SU-DHL-6 (cell line): ENCODE measurements around the gene STRN.

Experiments
- H2AFZ ChIP-seq: fragments of 200-600 bp; sonication (generic); 2 replicates; pipeline ENCODE4 v1.6.1; 2014; ENCODE audit warnings: low read depth, mild to moderate bottlenecking, moderate library complexity, mixed read lengths, antibody characterized with exemption, low read length; ENCODE audit not compliant: severe bottlenecking
- H3F3A ChIP-seq: fragments of 200-600 bp; shearing (Covaris generic); 2 replicates; pipeline ENCODE4 v1.6.0; 2016; ENCODE audit warnings: antibody characterized with exemption, mild to moderate bottlenecking; ENCODE audit not compliant: insufficient read depth
- H3K27ac ChIP-seq: fragments of 200-600 bp; sonication (generic); 2 replicates; pipeline ENCODE4 v1.5.1; 2016; ENCODE audit warnings: low read depth, mild to moderate bottlenecking, low read length, moderate library complexity, mixed read lengths
- H3K27me3 ChIP-seq: fragments of 200-600 bp; sonication (generic), shearing (Covaris generic); 2 replicates; pipeline ENCODE4 v1.6.0; 2014; ENCODE audit warnings: mild to moderate bottlenecking, low read length
- H3K36me3 ChIP-seq: fragments of 200-600 bp; sonication (generic); 2 replicates; pipeline ENCODE4 v1.6.1; 2014; ENCODE audit warnings: mild to moderate bottlenecking, low read length, mixed read lengths
- H3K4me2 ChIP-seq: fragments of 300-600, 200-600 bp; shearing (Covaris generic), sonication (generic); 2 replicates; pipeline ENCODE4 v1.6.0; 2014; ENCODE audit warnings: low read length, low read depth, mild to moderate bottlenecking; ENCODE audit not compliant: poor library complexity, severe bottlenecking
- H3K4me3 ChIP-seq: fragments of 200-600 bp; sonication (generic); 2 replicates; pipeline ENCODE4 v1.5.1; 2014; ENCODE audit warnings: antibody characterized with exemption, low read length, mild to moderate bottlenecking, mixed read lengths; ENCODE audit not compliant: insufficient read depth, poor library complexity, severe bottlenecking
- H3K79me2 ChIP-seq: fragments of 200-600 bp; sonication (generic); 2 replicates; pipeline ENCODE4 v1.6.1; 2014; ENCODE audit warnings: mild to moderate bottlenecking, low read length, moderate library complexity; ENCODE audit not compliant: insufficient read depth
- H3K9ac ChIP-seq: fragments of 200-600 bp; sonication (generic); 2 replicates; pipeline ENCODE4 v1.7.0; 2014; ENCODE audit warnings: mild to moderate bottlenecking, low read length
- H3K9me2 ChIP-seq: fragments of 200-600 bp; sonication (generic); replicated peaks from 2 replicates; pipeline ENCODE4 v1.6.1; 2014; ENCODE audit warnings: low read length; ENCODE audit not compliant: insufficient read depth
- H3K9me3 ChIP-seq: fragments of 200-600 bp; sonication (generic); 2 replicates; pipeline ENCODE4 v1.6.1; 2014; ENCODE audit warnings: low read length, mixed read lengths; ENCODE audit not compliant: insufficient read depth
- H4K20me1 ChIP-seq: fragments of 200-600 bp; sonication (generic); 2 replicates; pipeline ENCODE4 v1.6.1; 2014; ENCODE audit warnings: low read depth, mild to moderate bottlenecking, antibody characterized with exemption, low read length, moderate library complexity, mixed read lengths
- CTCF ChIP-seq: fragments of 200-600 bp; sonication (generic); IDR thresholded peaks from one replicate; pipeline ENCODE4 v1.5.1; 2017; ENCODE audit warnings: antibody characterized with exemption, mild to moderate bottlenecking, low read length, moderate library complexity; ENCODE audit not compliant: insufficient read depth, poor library complexity, severe bottlenecking
- EZH2phosphoT487 ChIP-seq: fragments of 200-600 bp; sonication (generic), shearing (Covaris generic); conservative IDR thresholded peaks from 2 replicates; pipeline ENCODE4 v1.6.1; 2018; ENCODE audit warnings: mild to moderate bottlenecking, antibody characterized with exemption, low read length, moderate library complexity, mixed read lengths

The STRN gene

DNA sequence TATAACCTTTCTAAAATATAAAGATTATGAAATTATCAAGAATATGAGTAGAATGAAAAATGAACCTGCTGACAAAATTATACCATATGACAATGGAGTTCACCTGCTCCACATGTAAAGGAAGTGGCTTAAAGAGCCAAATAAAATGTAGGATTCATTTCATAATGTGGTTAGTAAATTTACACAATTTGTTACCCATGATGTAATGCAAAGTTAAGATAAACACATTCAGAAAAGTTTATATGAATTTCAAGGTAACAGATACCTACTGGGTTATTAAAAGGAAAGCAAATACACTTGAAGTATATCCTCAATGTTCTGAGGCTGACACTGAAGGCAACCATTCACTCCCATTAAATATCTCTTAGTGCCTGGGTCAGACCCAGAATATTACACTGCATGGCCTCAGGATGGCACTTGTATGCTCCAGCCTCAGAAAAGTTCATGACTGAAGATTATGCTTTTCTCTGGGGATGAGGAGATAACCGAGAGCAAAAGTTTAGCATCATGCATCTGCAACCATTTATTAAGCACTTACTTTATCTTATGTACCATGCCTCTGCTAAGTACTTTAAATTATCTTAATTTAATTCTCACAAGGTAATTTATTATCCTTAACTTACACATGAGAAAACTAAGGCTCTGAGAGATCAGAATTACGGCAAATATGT lies 6.2 kb downstream of the STRN start:
- Histone ChIP-seq H3K4me3 (no peak overlapping the region), H3F3A (no peaks in the 10 kb centered on the region), H3K9me3 (no peaks in the 10 kb centered on the region), H3K4me2 (no peak overlapping the region), H3K36me3 (no peaks in the 10 kb centered on the region), H3K27me3 (no peaks in the 10 kb centered on the region), H3K9ac (no peak overlapping the region), H3K27ac (no peak overlapping the region), H3K79me2 (peaks cover 93% of the 10 kb centered on the region), H4K20me1 (no peaks in the 10 kb centered on the region), H3K9me2 (no peaks in the 10 kb centered on the region), H2AFZ (no peak overlapping the region)
- TF ChIP-seq EZH2phosphoT487 (no peak), CTCF (no peak)

- no peaks in the 10 kb centered on the region for H3K36me3 ChIP-seq
- no peaks in the 10 kb centered on the region for H3K9me2 ChIP-seq
- H3K4me3 ChIP-seq: no peak overlapping the region
- H3K27ac ChIP-seq: no peak overlapping the region
- no peak overlapping the region for H3K4me2 ChIP-seq
- no peaks in the 10 kb centered on the region for H3F3A ChIP-seq
- H3K9ac ChIP-seq: no peak overlapping the region
- H3K9me3 ChIP-seq: no peaks in the 10 kb centered on the region
- H3K27me3 ChIP-seq: no peaks in the 10 kb centered on the region
- peaks cover 87% of the 10 kb centered on the region for H3K79me2 ChIP-seq
- TF ChIP-seq CTCF: no peak
- no peak for TF ChIP-seq EZH2phosphoT487
- H4K20me1 ChIP-seq: no peaks in the 10 kb centered on the region
- H2AFZ ChIP-seq: no peak overlapping the region
These were observed 11.2 kb downstream of the STRN start for GRCh38 chr2:36954977-36955607.

DNA sequence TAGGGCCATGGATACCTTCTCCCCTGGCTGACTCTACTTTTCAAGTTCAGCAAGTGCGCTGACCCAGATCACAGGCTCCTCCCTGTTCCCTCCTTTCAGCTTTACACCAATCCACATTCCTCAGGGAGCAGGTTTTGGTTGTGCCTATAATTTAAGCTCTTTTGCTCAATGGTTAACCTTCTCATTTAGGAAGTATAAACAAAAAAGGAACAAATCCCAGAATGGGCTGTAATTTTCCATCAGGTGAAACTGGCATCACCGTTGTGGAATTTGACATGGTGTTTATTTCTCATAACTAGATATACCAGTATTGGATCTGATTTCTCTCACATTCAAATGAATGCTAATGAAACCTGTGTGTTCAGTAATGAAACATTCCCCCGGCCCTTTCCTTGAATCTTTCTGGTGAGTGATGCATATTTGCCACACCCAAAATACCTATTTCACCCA lies 13.6 kb downstream of the STRN start:
- no peak for TF ChIP-seq CTCF
- no peak for TF ChIP-seq EZH2phosphoT487
- no peaks in the 10 kb centered on the region for H3F3A ChIP-seq
- H3K27me3 ChIP-seq: no peaks in the 10 kb centered on the region
- H2AFZ ChIP-seq: no peak overlapping the region
- H3K9me3 ChIP-seq: no peaks in the 10 kb centered on the region
- peaks cover 77% of the 10 kb centered on the region for H3K79me2 ChIP-seq
- no peak overlapping the region for H3K4me2 ChIP-seq
- H3K9ac ChIP-seq: no peak overlapping the region
- no peak overlapping the region for H3K4me3 ChIP-seq
- no peaks in the 10 kb centered on the region for H3K9me2 ChIP-seq
- no peaks in the 10 kb centered on the region for H3K36me3 ChIP-seq
- no peak overlapping the region for H3K27ac ChIP-seq
- H4K20me1 ChIP-seq: no peaks in the 10 kb centered on the region
